IPS-20b (cell line): ENCODE results near the gene STXBP6.

Experiments
- H3K27ac ChIP-seq: one replicate; pipeline ENCODE4 v1.5.1; 2013; ENCODE audit warnings: low read length
- H3K27me3 ChIP-seq: 2 replicates; pipeline ENCODE4 v1.6.1; 2013; ENCODE audit warnings: mild to moderate bottlenecking, low read length, inconsistent platforms; ENCODE audit not compliant: insufficient read depth
- H3K36me3 ChIP-seq: 2 replicates; pipeline ENCODE4 v1.6.1; 2013; ENCODE audit warnings: low read depth, mild to moderate bottlenecking, inconsistent platforms, low read length, moderate library complexity; ENCODE audit not compliant: insufficient read depth
- H3K4me1 ChIP-seq: 2 replicates; pipeline ENCODE4 v1.6.1; 2013; ENCODE audit warnings: mild to moderate bottlenecking, control low read depth, inconsistent platforms, low read length, moderate library complexity; ENCODE audit not compliant: insufficient read depth
- H3K4me3 ChIP-seq: 2 replicates; pipeline ENCODE4 v1.5.1; 2013; ENCODE audit warnings: mild to moderate bottlenecking, low read length, inconsistent platforms
- H3K9ac ChIP-seq: 2 replicates; pipeline ENCODE4 v1.6.1; 2013; ENCODE audit warnings: low read depth, mild to moderate bottlenecking, inconsistent platforms, low read length, moderate library complexity
- H3K9me3 ChIP-seq: 2 replicates; pipeline ENCODE4 v1.6.1; 2013; ENCODE audit warnings: mild to moderate bottlenecking, low read depth, low read length, inconsistent platforms; ENCODE audit not compliant: insufficient read depth

STXBP6 gene

GRCh38 chr14:25049568-25050268, at the start of gene STXBP6:
Gene STXBP6 (minus strand): TSS chr14:25050147. CDS start chr14:24974818, 75,329 bp downstream.
- Histone ChIP-seq H3K4me3 (peak within 1 kb of the TSS; percentile 75), H3K9me3 (no peaks in the 10 kb centered on the region), H3K27me3 (peaks cover 71% of the 10 kb centered on the region), H3K4me1 (peaks cover 17% of the 10 kb centered on the region; the same call in 1 of the 2 replicates), H3K9ac (peak within 1 kb of the TSS; percentile 62; the same call in 1 of the 2 replicates), H3K27ac (no peak within 1 kb of the TSS), H3K36me3 (no peaks in the 10 kb centered on the region)

- no peak overlapping the region for H3K27ac ChIP-seq
- H3K9ac ChIP-seq = no peak overlapping the region
- H3K36me3 ChIP-seq = no peaks in the 10 kb centered on the region
- H3K9me3 ChIP-seq = no peaks in the 10 kb centered on the region
- no peak overlapping the region for H3K4me3 ChIP-seq
- peaks cover 16% of the 10 kb centered on the region; the same call in 1 of the 2 replicates for H3K4me1 ChIP-seq
- H3K27me3 ChIP-seq = no peaks in the 10 kb centered on the region
These were observed 47.2 kb upstream of the STXBP6 start for GRCh38 chr14:25097120-25097519.

- no peak overlapping the region for H3K27ac ChIP-seq
- H3K9ac ChIP-seq = no peak overlapping the region
- no peaks in the 10 kb centered on the region for H3K9me3 ChIP-seq
- H3K27me3 ChIP-seq = no peaks in the 10 kb centered on the region
- H3K4me1 ChIP-seq = peaks cover 16% of the 10 kb centered on the region; the same call in 1 of the 2 replicates
- H3K36me3 ChIP-seq = no peaks in the 10 kb centered on the region
- H3K4me3 ChIP-seq = no peak overlapping the region
These were observed 45.9 kb upstream of the STXBP6 start for GRCh38 chr14:25095736-25096437.

GRCh38 chr14:25094171-25094907, 44.4 kb upstream of the STXBP6 start:
- no peaks in the 10 kb centered on the region for H3K36me3 ChIP-seq
- no peaks in the 10 kb centered on the region for H3K9me3 ChIP-seq
- H3K9ac ChIP-seq = no peak overlapping the region
- H3K4me1 ChIP-seq = peaks cover 16% of the 10 kb centered on the region; the same call in 1 of the 2 replicates
- no peaks in the 10 kb centered on the region for H3K27me3 ChIP-seq
- no peak overlapping the region for H3K4me3 ChIP-seq
- no peak overlapping the region for H3K27ac ChIP-seq

GRCh38 chr14:25092258-25092740, 42.4 kb upstream of the STXBP6 start:
- Histone ChIP-seq H3K27me3 (no peaks in the 10 kb centered on the region), H3K36me3 (no peaks in the 10 kb centered on the region), H3K4me1 (peaks cover 16% of the 10 kb centered on the region; the same call in 1 of the 2 replicates), H3K9me3 (no peaks in the 10 kb centered on the region), H3K9ac (no peak overlapping the region), H3K27ac (no peak overlapping the region), H3K4me3 (no peak overlapping the region)

- Histone ChIP-seq H3K27ac (no peak overlapping the region), H3K36me3 (no peaks in the 10 kb centered on the region)
These were observed 40.9 kb upstream of the STXBP6 start for GRCh38 chr14:25090716-25091454.

GRCh38 chr14:25090256-25090655, 40.3 kb upstream of the STXBP6 start:
- no peaks in the 10 kb centered on the region for H3K27me3 ChIP-seq
- H3K36me3 ChIP-seq = no peaks in the 10 kb centered on the region
- H3K4me3 ChIP-seq = no peak overlapping the region
- no peak overlapping the region for H3K27ac ChIP-seq
- H3K4me1 ChIP-seq = peaks cover 16% of the 10 kb centered on the region; the same call in 1 of the 2 replicates
- no peaks in the 10 kb centered on the region for H3K9me3 ChIP-seq
- no peak overlapping the region for H3K9ac ChIP-seq

More at GRCh38 chr14:25090716-25091454, 40.9 kb upstream of the STXBP6 start:
- Histone ChIP-seq H3K4me1 (peaks cover 16% of the 10 kb centered on the region; the same call in 1 of the 2 replicates), H3K27me3 (no peaks in the 10 kb centered on the region), H3K9me3 (no peaks in the 10 kb centered on the region), H3K9ac (no peak overlapping the region), H3K4me3 (no peak overlapping the region)

GRCh38 chr14:25089496-25089895, 39.5 kb upstream of the STXBP6 start:
- H3K4me3 ChIP-seq = no peak overlapping the region
- no peaks in the 10 kb centered on the region for H3K36me3 ChIP-seq
- no peaks in the 10 kb centered on the region for H3K9me3 ChIP-seq
- H3K27ac ChIP-seq = no peak overlapping the region
- peaks cover 15% of the 10 kb centered on the region; the same call in 1 of the 2 replicates for H3K4me1 ChIP-seq
- no peak overlapping the region for H3K9ac ChIP-seq
- H3K27me3 ChIP-seq = no peaks in the 10 kb centered on the region

GRCh38 chr14:25086821-25087396, 37.0 kb upstream of the STXBP6 start:
- Histone ChIP-seq H3K4me1 (no peaks in the 10 kb centered on the region), H3K4me3 (no peak overlapping the region), H3K27me3 (no peaks in the 10 kb centered on the region), H3K9me3 (no peaks in the 10 kb centered on the region), H3K9ac (no peak overlapping the region), H3K27ac (no peak overlapping the region), H3K36me3 (no peaks in the 10 kb centered on the region)

GRCh38 chr14:25086081-25086480, 36.1 kb upstream of the STXBP6 start:
- Histone ChIP-seq H3K36me3 (no peaks in the 10 kb centered on the region), H3K9ac (no peak overlapping the region), H3K4me1 (no peaks in the 10 kb centered on the region), H3K27ac (no peak overlapping the region), H3K27me3 (no peaks in the 10 kb centered on the region), H3K4me3 (no peak overlapping the region), H3K9me3 (no peaks in the 10 kb centered on the region)

GRCh38 chr14:25080682-25081081, 30.7 kb upstream of the STXBP6 start:
- no peaks in the 10 kb centered on the region for H3K36me3 ChIP-seq
- H3K27me3 ChIP-seq = no peaks in the 10 kb centered on the region
- no peaks in the 10 kb centered on the region for H3K9me3 ChIP-seq
- no peak overlapping the region for H3K9ac ChIP-seq
- H3K4me1 ChIP-seq = no peaks in the 10 kb centered on the region
- no peak overlapping the region for H3K27ac ChIP-seq
- H3K4me3 ChIP-seq = no peak overlapping the region
